SK-N-SH (cell line): ENCODE data around the gene FIBP. TPM values are rescaled to one million over a fixed set of nuclear protein-coding genes. Genes with fewer than 3 reads are reported as not detected.
"Not testable (repeated sequence)": the region's sequence is repeated elsewhere in the genome, so short reads cannot be mapped to it uniquely, and the experiment has no call there.

Experiments
- CTCF ChIA-PET: fragments of 300-600, 350-600 bp; formaldehyde crosslinking; extraction: SDS; loops from one replicate; lab custom pipeline; 2021; lab: Yijun Ruan, JAX
- POLR2A ChIA-PET: fragments of 350-600 bp; sonication (Branson Sonifier 250); formaldehyde crosslinking; extraction: SDS; loops from one replicate; lab custom pipeline; 2020; ENCODE audit warnings: antibody characterized with exemption, inconsistent platforms; lab: Yijun Ruan, JAX
- DNase-seq: peaks from one replicate; pipeline ENCODE4 v3.0.0; 2012
- H2AFZ ChIP-seq: fragments of 200-600 bp; sonication (generic); 2 replicates; pipeline ENCODE4 v1.8.1; 2016; ENCODE audit warnings: antibody characterized with exemption, mild to moderate bottlenecking, low read depth
- H3F3A ChIP-seq: fragments of 200-600 bp; sonication (generic); replicated peaks from 2 replicates; pipeline ENCODE3; 2016; ENCODE audit warnings: antibody characterized with exemption, mild to moderate bottlenecking; ENCODE audit not compliant: insufficient read depth
- H3K27ac ChIP-seq, 2 experiments: fragments of 200-500 bp in 1 of 2; fragments of 200-600 bp in 1 of 2; sonication (Bioruptor generic) in 1 of 2; sonication (generic), shearing (Covaris generic) in 1 of 2; 2 replicates each; pipeline versions ENCODE4 v1.5.1 to v1.6.1; 2014 to 2016; ENCODE audit warnings: low read depth in 2 of 2, inconsistent platforms in 1 of 2, low read length in 1 of 2, mild to moderate bottlenecking in 1 of 2, mixed read lengths in 1 of 2
- H3K27me3 ChIP-seq: fragments of 200-600 bp; sonication (generic), shearing (Covaris generic); 2 replicates; pipeline ENCODE4 v1.6.1; 2016; ENCODE audit warnings: mixed run types; ENCODE audit not compliant: insufficient read depth
- H3K36me3 ChIP-seq, 2 experiments: fragments of 200-500 bp in 1 of 2; fragments of 200-600 bp in 1 of 2; sonication (Bioruptor generic) in 1 of 2; sonication (generic) in 1 of 2; replicated peaks in 1 of 2; 2 replicates each; pipeline versions ENCODE3 to v1.5.1; 2014 to 2016; ENCODE audit warnings: low read length in 1 of 2, mild to moderate bottlenecking in 1 of 2; ENCODE audit not compliant: insufficient read depth in 2 of 2, control insufficient read depth in 1 of 2
- H3K4me1 ChIP-seq, 2 experiments: fragments of 200-500 bp in 1 of 2; fragments of 200-600 bp in 1 of 2; sonication (Bioruptor generic) in 1 of 2; sonication (generic), shearing (Covaris generic) in 1 of 2; 2 replicates each; pipeline versions ENCODE4 v1.5.1 to v1.6.1; 2014 to 2016; ENCODE audit warnings: low read depth in 1 of 2, low read length in 1 of 2, mixed run types in 1 of 2; ENCODE audit not compliant: insufficient read depth in 2 of 2, control insufficient read depth in 1 of 2
- H3K4me2 ChIP-seq: fragments of 200-600 bp; sonication (generic), shearing (Covaris generic); 2 replicates; pipeline ENCODE4 v1.6.1; 2017; ENCODE audit warnings: mixed run types
- H3K4me3 ChIP-seq, 2 experiments: fragments of 200-500 bp in 1 of 2; fragments of 200-600 bp in 1 of 2; sonication (Bioruptor generic) in 1 of 2; sonication (generic), shearing (Covaris generic) in 1 of 2; 2 replicates each; pipeline versions ENCODE4 v1.5.1 to v1.8.1; 2014 to 2016; ENCODE audit warnings: low read depth in 2 of 2, inconsistent platforms in 1 of 2, low read length in 1 of 2, mild to moderate bottlenecking in 1 of 2, mixed read lengths in 1 of 2, moderate library complexity in 1 of 2
- H3K79me2 ChIP-seq: fragments of 200-600 bp; sonication (generic); 2 replicates; pipeline ENCODE4 v1.8.1; 2017; ENCODE audit warnings: mild to moderate bottlenecking; ENCODE audit not compliant: insufficient read depth
- H3K9ac ChIP-seq: fragments of 200-600 bp; sonication (generic); 2 replicates; pipeline ENCODE4 v1.6.1; 2017; ENCODE audit warnings: mixed run types
- H3K9me2 ChIP-seq: fragments of 200-600 bp; sonication (generic); 2 replicates; pipeline ENCODE4 v1.6.1; 2017; ENCODE audit warnings: mixed run types
- H3K9me3 ChIP-seq: fragments of 200-600 bp; sonication (generic); 2 replicates; pipeline ENCODE4 v1.6.1; 2017; ENCODE audit warnings: mixed run types, mild to moderate bottlenecking, moderate library complexity
- H4K20me1 ChIP-seq: fragments of 200-600 bp; sonication (generic); 2 replicates; pipeline ENCODE4 v1.6.1; 2017; ENCODE audit warnings: mild to moderate bottlenecking, mixed run types; ENCODE audit not compliant: insufficient read depth
- ELF1 ChIP-seq: IDR thresholded peaks from 2 replicates; pipeline ENCODE4 v1.4.0; 2012
- EP300 ChIP-seq, 2 experiments: IDR thresholded peaks; 2 replicates each; pipeline versions ENCODE4 v1.4.0 to v1.6.1; 2012; ENCODE audit warnings: borderline replicate concordance in 1 of 2, low read depth in 1 of 2, low read length in 1 of 2
- JUND ChIP-seq: IDR thresholded peaks from 2 replicates; pipeline ENCODE4 v1.4.0; 2012
- MXI1 ChIP-seq: IDR thresholded peaks from 2 replicates; pipeline ENCODE4 v1.6.1; 2012; ENCODE audit warnings: mild to moderate bottlenecking, low read depth, low read length, improper control_type of control experiment
- POLR2AphosphoS5 ChIP-seq: IDR thresholded peaks from 2 replicates; pipeline ENCODE4 v1.6.1; 2012; ENCODE audit warnings: low read depth, low read length
- SIN3A ChIP-seq: IDR thresholded peaks from 2 replicates; pipeline ENCODE4 v1.6.1; 2012; ENCODE audit warnings: low read depth, mild to moderate bottlenecking, low read length, moderate library complexity, borderline replicate concordance
- SMC3 ChIP-seq: IDR thresholded peaks from 2 replicates; pipeline ENCODE4 v1.6.1; 2012; ENCODE audit warnings: low read depth, low read length, improper control_type of control experiment
- TEAD4 ChIP-seq: IDR thresholded peaks from 2 replicates; pipeline ENCODE4 v1.4.0; 2012; ENCODE audit warnings: mild to moderate bottlenecking, borderline replicate concordance; ENCODE audit not compliant: insufficient read depth
- WGBS: methylation state at CpG from one replicate; pipeline ENCODE4 v1.1.6; 2017; ENCODE audit warnings: low lambda C conversion rate; 5-methylcytosine and 5-hydroxymethylcytosine counted together
- polyA plus RNA-seq, 3 experiments: library from polyadenylated mRNA; depleted of rRNA; stranded (reverse); fragments of >200 nt; gene quantifications; 2 replicates each; pipeline ENCODE4 v1.2.3, GENCODE V29; 2012

Gene FIBP
- polyA plus RNA-seq, 1 of the 3 experiments (the other 2 are of a cell fraction), result 190 TPM

DNA sequence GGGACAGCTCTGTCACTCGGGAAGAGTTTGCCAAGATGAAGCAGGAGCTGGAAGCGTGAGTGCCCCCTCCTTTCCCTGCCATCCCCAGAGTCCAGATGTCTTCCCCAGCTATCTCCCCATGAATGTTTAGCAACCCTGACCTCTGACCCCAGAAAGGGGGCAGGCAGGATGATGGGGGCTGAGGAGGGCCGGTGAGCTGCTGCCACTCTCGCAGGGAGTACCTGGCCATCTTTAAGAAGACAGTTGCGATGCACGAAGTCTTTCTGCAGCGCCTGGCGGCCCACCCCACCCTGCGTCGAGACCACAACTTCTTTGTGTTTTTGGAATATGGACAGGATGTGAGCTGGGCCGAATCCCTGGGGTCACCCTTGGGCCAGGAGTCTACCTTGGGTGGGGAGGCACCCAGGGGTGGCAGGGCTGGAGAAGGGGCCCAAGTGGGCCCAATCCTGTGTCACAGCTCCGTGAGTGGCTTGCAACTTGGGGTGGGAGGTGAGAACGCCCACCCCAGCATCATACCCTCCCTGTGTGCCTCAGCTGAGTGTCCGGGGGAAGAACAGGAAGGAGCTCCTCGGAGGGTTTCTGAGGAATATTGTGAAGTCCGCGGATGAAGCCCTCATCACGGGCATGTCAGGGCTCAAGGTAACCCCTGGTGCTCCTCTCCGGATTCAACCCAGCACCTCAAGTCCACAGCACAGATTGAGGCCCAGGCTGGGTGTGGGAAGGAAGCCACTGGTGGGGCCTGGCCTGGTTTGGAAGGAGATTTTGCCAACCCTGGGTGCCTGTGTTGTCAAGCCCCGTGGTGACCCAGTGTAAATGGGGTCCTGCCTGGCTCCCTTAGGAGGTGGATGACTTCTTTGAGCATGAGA lies 37.8 kb downstream of the FIBP start:
- ChIA-PET POLR2A (interaction anchor here (0.6 to 2.7 kb wide), 9 partner anchors 9 to 235 kb away, joined by 3 to 13 read pairs (median 3); partner anchors contain the start of genes MUS81, PCNX3, RNASEH2C and SNX32), CTCF (interaction anchor here (0.6 to 5.3 kb wide), 17 partner anchors 8 to 203 kb away, joined by 3 to 30 read pairs (median 4); partner anchors contain the start of genes FIBP, KAT5, MUS81 and SNX32)
- H3K27ac ChIP-seq, result no peak overlapping the region
- WGBS, result 79% methylated on average over 14 of the region's 20 CpGs
- peak; percentile 35 for DNase-seq
- TF ChIP-seq POLR2AphosphoS5, result no peak; the same call in 1 of the 2 replicates
- 0 out of 2 replicates have a peak, but pooled peaks have one; percentile 2 for TF ChIP-seq JUND
- H3F3A ChIP-seq, result peaks cover 53% of the 10 kb centered on the region
- H3K9ac ChIP-seq, result no peak overlapping the region
- peaks cover 31 to 42% of the 10 kb centered on the region in 2 experiments for H3K36me3 ChIP-seq
- H4K20me1 ChIP-seq, result peaks cover 35% of the 10 kb centered on the region
- H2AFZ ChIP-seq, result no peak overlapping the region
- H3K79me2 ChIP-seq, result peaks cover 20% of the 10 kb centered on the region
- no peaks in the 10 kb centered on the region for H3K9me3 ChIP-seq
- no peak overlapping the region for H3K4me2 ChIP-seq
- H3K4me3 ChIP-seq, result no peak overlapping the region
- H3K27me3 ChIP-seq, result no peaks in the 10 kb centered on the region
- H3K4me1 ChIP-seq, result peaks cover 0 to 9% of the 10 kb centered on the region in 2 experiments; a peak in 1 of 4 replicates
- no peaks in the 10 kb centered on the region for H3K9me2 ChIP-seq

DNA sequence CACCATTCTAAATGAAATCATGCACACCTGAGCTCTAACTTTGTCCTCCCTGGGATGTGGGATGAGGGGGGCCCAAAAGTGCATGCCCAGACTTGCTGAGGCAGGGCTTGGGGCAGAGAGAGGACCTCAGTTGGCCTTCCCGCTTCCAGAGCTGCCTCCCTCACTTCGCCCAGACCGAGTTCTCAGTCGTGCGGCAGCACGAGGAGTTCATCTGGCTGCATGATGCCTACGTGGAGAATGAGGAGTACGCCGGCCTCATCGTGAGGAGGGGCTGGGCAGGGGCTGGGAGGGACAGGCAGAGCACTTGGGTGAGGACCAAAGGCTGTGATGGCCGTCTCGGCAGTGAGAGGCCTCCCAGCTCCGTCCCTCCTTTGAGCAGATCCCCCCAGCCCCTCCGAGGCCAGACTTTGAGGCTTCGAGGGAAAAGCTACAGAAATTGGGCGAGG lies 38.5 kb downstream of the FIBP start:
- ChIA-PET POLR2A (interaction anchor here (0.6 to 2.7 kb wide), 5 partner anchors 10 to 235 kb away, joined by 3 to 13 read pairs (median 3); partner anchors contain the start of genes MUS81, PCNX3 and SNX32), CTCF (interaction anchor here (1.0 to 5.3 kb wide), 9 partner anchors 11 to 138 kb away, joined by 3 to 30 read pairs (median 4); partner anchors contain the start of genes FIBP, KAT5, MUS81 and SNX32)
- H3K27me3 ChIP-seq, result no peaks in the 10 kb centered on the region
- WGBS, result 73% methylated on average over 15 of the region's 16 CpGs
- peaks cover 47% of the 10 kb centered on the region for H3F3A ChIP-seq
- no peak overlapping the region for H2AFZ ChIP-seq
- peaks cover 28% of the 10 kb centered on the region for H4K20me1 ChIP-seq
- H3K9me2 ChIP-seq, result no peaks in the 10 kb centered on the region
- peak; percentile 37 for DNase-seq
- peaks cover 13% of the 10 kb centered on the region for H3K79me2 ChIP-seq
- H3K4me2 ChIP-seq, result no peak overlapping the region
- no peak overlapping the region for H3K27ac ChIP-seq
- TF ChIP-seq EP300 (IDR thresholded peaks at IDR 0.05; ENCODE audit: borderline replicate concordance in 1 of 2, low read depth in 1 of 2, low read length in 1 of 2), result no peak
- TF ChIP-seq MXI1, result no peak
- no peak for TF ChIP-seq ELF1
- no peak for TF ChIP-seq SIN3A
- H3K4me1 ChIP-seq, result peaks cover 0 to 7% of the 10 kb centered on the region in 2 experiments; a peak in 1 of 4 replicates
- no peak overlapping the region for H3K4me3 ChIP-seq
- no peaks in the 10 kb centered on the region for H3K9me3 ChIP-seq
- no peak overlapping the region for H3K9ac ChIP-seq
- H3K36me3 ChIP-seq, result peaks cover 25 to 36% of the 10 kb centered on the region in 2 experiments

DNA sequence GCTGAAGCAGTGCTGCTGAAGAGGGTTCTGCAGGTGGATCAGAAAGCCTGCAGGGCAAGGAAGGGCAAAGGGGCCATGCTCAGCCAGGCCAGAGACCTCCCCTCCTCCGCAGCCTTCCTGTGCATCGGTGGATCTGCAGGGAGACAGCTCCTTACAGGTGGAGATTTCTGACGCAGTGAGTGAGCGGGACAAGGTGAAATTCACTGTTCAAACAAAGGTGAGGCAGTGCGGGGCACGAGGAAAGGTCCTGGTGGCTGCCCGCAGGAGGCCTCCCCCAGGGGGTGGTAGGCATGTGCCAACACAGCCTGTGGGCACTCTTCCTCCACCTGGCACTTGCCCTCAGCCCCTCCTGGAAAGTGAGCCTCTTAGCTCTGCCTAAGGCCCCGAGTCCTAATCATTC lies 38.9 kb downstream of the FIBP start:
- H3K9me3 ChIP-seq, result no peaks in the 10 kb centered on the region
- no peak overlapping the region for H3K4me2 ChIP-seq
- POLR2A ChIA-PET, result interaction anchor here (0.6 to 2.7 kb wide), 3 partner anchors 11 to 70 kb away, joined by 3 to 13 read pairs (median 3); partner anchors contain the start of gene MUS81
- TF ChIP-seq SMC3, result no peak
- no peak for TF ChIP-seq TEAD4
- no peak overlapping the region for H3K27ac ChIP-seq
- H3K4me1 ChIP-seq, result peaks cover 0 to 7% of the 10 kb centered on the region in 2 experiments; a peak in 1 of 4 replicates
- H3K36me3 ChIP-seq, result peaks cover 21 to 31% of the 10 kb centered on the region in 2 experiments
- H2AFZ ChIP-seq, result no peak overlapping the region
- H3K27me3 ChIP-seq, result no peaks in the 10 kb centered on the region
- no peak overlapping the region for H3K9ac ChIP-seq
- no peaks in the 10 kb centered on the region for H3K9me2 ChIP-seq
- H3F3A ChIP-seq, result peaks cover 42% of the 10 kb centered on the region
- peaks cover 9% of the 10 kb centered on the region for H3K79me2 ChIP-seq
- H4K20me1 ChIP-seq, result peaks cover 24% of the 10 kb centered on the region
- DNase-seq, result peak; percentile 12
- H3K4me3 ChIP-seq, result no peak overlapping the region
- CTCF ChIA-PET, result interaction anchor here (1.3 to 5.3 kb wide), 6 partner anchors 11 to 138 kb away, joined by 3 to 30 read pairs (median 4); partner anchors contain the start of genes FIBP, KAT5 and MUS81
- 67% methylated on average over 8 of the region's 8 CpGs for WGBS

DNA sequence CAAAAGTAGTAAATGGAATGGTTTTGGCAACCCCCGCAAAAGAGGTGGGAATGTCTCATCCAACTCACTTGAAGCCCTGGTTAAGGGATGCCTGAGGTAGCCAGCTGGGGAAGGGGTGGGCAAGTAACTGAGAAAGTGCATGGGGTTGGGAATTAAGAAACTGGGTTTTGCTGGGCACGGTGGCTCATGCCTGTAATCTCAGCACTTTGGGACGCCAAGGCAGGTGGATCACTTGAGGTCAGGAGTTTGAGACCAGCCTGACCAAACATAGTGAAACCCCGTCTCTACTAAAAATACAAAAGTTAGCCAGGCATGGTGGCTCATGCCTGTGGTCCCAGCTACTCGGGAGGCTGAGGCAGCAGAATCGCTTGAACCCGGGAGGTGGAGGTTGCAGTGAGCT lies 39.6 kb downstream of the FIBP start:
- Histone ChIP-seq H3K36me3 (peaks cover 15 to 25% of the 10 kb centered on the region in 2 experiments), H3F3A (peaks cover 36% of the 10 kb centered on the region), H4K20me1 (peaks cover 17% of the 10 kb centered on the region)
- H3K9me3 ChIP-seq, H3K27me3 ChIP-seq, H2AFZ ChIP-seq, H3K79me2 ChIP-seq, H3K9me2 ChIP-seq, H3K4me2 ChIP-seq, DNase-seq, H3K27ac ChIP-seq, H3K4me1 ChIP-seq, H3K4me3 ChIP-seq, H3K9ac ChIP-seq: not testable (repeated sequence)
- WGBS, result 54% methylated on average over 6 of the region's 7 CpGs
- POLR2A ChIA-PET, result interaction anchor here (2.7 kb wide), 1 partner anchor 11 kb away, joined by 13 read pairs; the partner anchor contains the start of gene MUS81
- CTCF ChIA-PET, result interaction anchor here (1.3 to 5.3 kb wide), 5 partner anchors 12 to 137 kb away, joined by 3 to 30 read pairs (median 4); partner anchors contain the start of genes FIBP, KAT5 and MUS81
